H1 (cell line): ENCODE data around the gene CYBA. TPM values are rescaled to one million over a fixed set of nuclear protein-coding genes. Genes with fewer than 3 reads are reported as not detected.

ENCODE experiments used
- CTCF ChIA-PET: fragments of 300-600 bp; sonication (Branson Sonifier 250); formaldehyde crosslinking; loops from one replicate; lab custom pipeline; 2021; ENCODE audit not compliant: partially characterized antibody; lab: Charles Lee
- POLR2A ChIA-PET: fragments of 300-600 bp; sonication (Branson Sonifier 250); formaldehyde crosslinking; loops from one replicate; lab custom pipeline; 2021; ENCODE audit warnings: inconsistent platforms; ENCODE audit not compliant: partially characterized antibody; lab: Charles Lee
- DNase-seq, 2 experiments: peaks; one replicate each; pipeline versions ENCODE4 v3.0.0 to v3.0.0-alpha.2; 2010 to 2022; ENCODE audit warnings: low spot score in 2 of 2, low read depth in 1 of 2, mixed read lengths in 1 of 2
- FAIRE-seq: peaks from 2 replicates; lab custom pipeline; 2011; peaks lifted over from hg19 to GRCh38; lab: Jason Lieb, UNC
- H2AFZ ChIP-seq: 2 replicates; pipeline ENCODE4 v1.8.1; 2012; ENCODE audit warnings: low read length, inconsistent platforms
- H2AK5ac ChIP-seq: 2 replicates; pipeline ENCODE4 v1.6.1; 2013; ENCODE audit warnings: low read depth, low read length
- H2BK120ac ChIP-seq: replicated peaks from 2 replicates; pipeline ENCODE3; 2013; ENCODE audit warnings: low read depth, low read length, inconsistent platforms
- H2BK12ac ChIP-seq: 2 replicates; pipeline ENCODE4 v1.6.1; 2013; ENCODE audit warnings: low read depth, low read length
- H2BK15ac ChIP-seq: 2 replicates; pipeline ENCODE4 v1.6.1; 2013; ENCODE audit warnings: low read length
- H2BK20ac ChIP-seq: 2 replicates; pipeline ENCODE4 v1.6.1; 2013; ENCODE audit warnings: low read length
- H2BK5ac ChIP-seq: 2 replicates; pipeline ENCODE4 v1.6.1; 2013; ENCODE audit warnings: low read depth, low read length
- H3K14ac ChIP-seq: 2 replicates; pipeline ENCODE4 v1.6.1; 2013; ENCODE audit warnings: inconsistent platforms; ENCODE audit not compliant: insufficient read length
- H3K18ac ChIP-seq: 2 replicates; pipeline ENCODE4 v1.6.1; 2013; ENCODE audit warnings: low read length; ENCODE audit errors: extremely low read depth
- H3K23ac ChIP-seq: 2 replicates; pipeline ENCODE4 v1.6.1; 2013; ENCODE audit warnings: inconsistent platforms; ENCODE audit not compliant: insufficient read length
- H3K23me2 ChIP-seq: 2 replicates; pipeline ENCODE4 v1.6.1; 2013; ENCODE audit warnings: low read depth, low read length
- H3K27ac ChIP-seq: 2 replicates; pipeline ENCODE4 v1.6.1; 2011; ENCODE audit warnings: low read depth, low read length, inconsistent platforms
- H3K27me3 ChIP-seq, 4 experiments: replicated peaks in 1 of 4; 1 replicate in 1 of 4; 2 replicates in 3 of 4; pipeline versions ENCODE4 v1.6.1 to v1.8.1; 2011 to 2013; ENCODE audit warnings: low read length in 3 of 4, mild to moderate bottlenecking in 3 of 4, inconsistent platforms in 2 of 4, mixed read lengths in 2 of 4, moderate library complexity in 1 of 4; ENCODE audit not compliant: control insufficient read depth in 3 of 4, insufficient read depth in 3 of 4; ENCODE audit errors: extremely low read depth in 1 of 4
- H3K36me3 ChIP-seq, 4 experiments: 2 replicates each; pipeline versions ENCODE4 v1.6.1 to v1.8.1; 2011 to 2013; ENCODE audit warnings: mild to moderate bottlenecking in 4 of 4, low read length in 3 of 4, moderate library complexity in 2 of 4, control low read depth in 1 of 4, inconsistent platforms in 1 of 4; ENCODE audit not compliant: insufficient read depth in 4 of 4, control insufficient read depth in 2 of 4
- H3K4ac ChIP-seq: replicated peaks from 2 replicates; pipeline ENCODE3; 2013; ENCODE audit warnings: low read length, low read depth, mixed read lengths, inconsistent platforms; ENCODE audit not compliant: insufficient read length
- H3K4me1 ChIP-seq, 4 experiments: replicated peaks in 1 of 4; 1 replicate in 1 of 4; 2 replicates in 3 of 4; pipeline versions ENCODE4 v1.6.1 to v1.8.1; 2011 to 2013; ENCODE audit warnings: low read length in 3 of 4, inconsistent platforms in 2 of 4, mixed read lengths in 1 of 4; ENCODE audit not compliant: insufficient read depth in 4 of 4, control insufficient read depth in 3 of 4
- H3K4me2 ChIP-seq, 2 experiments: 2 replicates each; pipeline versions ENCODE4 v1.6.1 to v1.8.1; 2011 to 2013; ENCODE audit warnings: low read depth in 2 of 2, low read length in 2 of 2, control low read depth in 1 of 2, inconsistent platforms in 1 of 2, mild to moderate bottlenecking in 1 of 2; ENCODE audit not compliant: insufficient read depth in 1 of 2
- H3K4me3 ChIP-seq, 4 experiments: fragments of 200-600, 300-600 bp in 1 of 4; sonication (generic), shearing (Covaris generic), sonication (Bioruptor Twin) in 1 of 4; 2 replicates each; pipeline versions ENCODE4 v1.5.1 to v1.8.1; 2011 to 2016; ENCODE audit warnings: low read length in 4 of 4, low read depth in 3 of 4, control low read depth in 2 of 4, inconsistent platforms in 2 of 4, mild to moderate bottlenecking in 2 of 4, mixed read lengths in 1 of 4, moderate library complexity in 1 of 4; ENCODE audit not compliant: insufficient read depth in 2 of 4; ENCODE audit errors: extremely low read depth in 1 of 4
- H3K56ac ChIP-seq: replicated peaks from 2 replicates; pipeline ENCODE3; 2013; ENCODE audit warnings: low read depth, mild to moderate bottlenecking, mixed read lengths, low read length, inconsistent platforms; ENCODE audit not compliant: insufficient read length
- H3K79me1 ChIP-seq: 2 replicates; pipeline ENCODE4 v1.6.1; 2013; ENCODE audit warnings: low read depth, low read length, control low read depth
- H3K79me2 ChIP-seq, 2 experiments: 2 replicates each; pipeline versions ENCODE4 v1.6.1 to v1.8.1; 2012 to 2013; ENCODE audit warnings: low read length in 2 of 2, mild to moderate bottlenecking in 2 of 2, inconsistent platforms in 1 of 2; ENCODE audit not compliant: insufficient read depth in 2 of 2, control insufficient read depth in 1 of 2
- H3K9ac ChIP-seq, 4 experiments: replicated peaks in 1 of 4; 1 replicate in 1 of 4; 2 replicates in 3 of 4; pipeline versions ENCODE4 v1.6.1 to v1.8.1; 2011 to 2013; ENCODE audit warnings: low read depth in 3 of 4, low read length in 3 of 4, control low read depth in 2 of 4, mild to moderate bottlenecking in 2 of 4, moderate library complexity in 2 of 4, inconsistent platforms in 1 of 4; ENCODE audit errors: extremely low read depth in 1 of 4
- H3K9me3 ChIP-seq, 2 experiments: 2 replicates each; pipeline versions ENCODE4 v1.6.1 to v1.8.1; 2012 to 2013; ENCODE audit warnings: mild to moderate bottlenecking in 2 of 2, moderate library complexity in 2 of 2, control low read depth in 1 of 2, inconsistent platforms in 1 of 2, low read depth in 1 of 2, low read length in 1 of 2, mixed read lengths in 1 of 2; ENCODE audit not compliant: insufficient read depth in 2 of 2
- H4K20me1 ChIP-seq, 2 experiments: replicated peaks in 1 of 2; 2 replicates each; pipeline versions ENCODE3 to v1.8.1; 2011 to 2013; ENCODE audit warnings: inconsistent platforms in 2 of 2, low read length in 2 of 2, mild to moderate bottlenecking in 1 of 2; ENCODE audit not compliant: insufficient read depth in 2 of 2, control insufficient read depth in 1 of 2
- H4K5ac ChIP-seq: 2 replicates; pipeline ENCODE4 v1.6.1; 2013; ENCODE audit warnings: low read length, low read depth, mixed read lengths, inconsistent platforms; ENCODE audit not compliant: insufficient read length
- H4K8ac ChIP-seq: 2 replicates; pipeline ENCODE4 v1.8.0; 2013; ENCODE audit warnings: mild to moderate bottlenecking, moderate library complexity, low read length, inconsistent platforms; ENCODE audit not compliant: insufficient read depth; ENCODE audit errors: extremely low read depth
- H4K91ac ChIP-seq: replicated peaks from 2 replicates; pipeline ENCODE3; 2013; ENCODE audit warnings: low read length, mixed read lengths, inconsistent platforms; ENCODE audit not compliant: insufficient read length
- CBX5 ChIP-seq: fragments of 300-800, 300-1000 bp; sonication (generic); IDR thresholded peaks from 2 replicates; pipeline ENCODE4 v1.7.1; 2016; ENCODE audit warnings: antibody characterized with exemption, low read length, low read depth
- CEBPB ChIP-seq: IDR thresholded peaks from 2 replicates; pipeline ENCODE4 v1.6.1; 2012; ENCODE audit warnings: low read depth, low read length
- CHD1 ChIP-seq: IDR thresholded peaks from 2 replicates; pipeline ENCODE4 v1.6.1; 2012; ENCODE audit warnings: low read depth, low read length, improper control_type of control experiment
- CHD2 ChIP-seq: IDR thresholded peaks from 2 replicates; pipeline ENCODE4 v1.6.1; 2012; ENCODE audit warnings: low read length, improper control_type of control experiment
- KDM1A ChIP-seq: fragments of 200-600, 300-600 bp; sonication (generic); IDR thresholded peaks from 2 replicates; pipeline ENCODE4 v1.7.1; 2016; ENCODE audit warnings: mild to moderate bottlenecking, low read length, borderline replicate concordance
- KDM5A ChIP-seq: fragments of 200-600 bp; IDR thresholded peaks from 2 replicates; pipeline ENCODE4 v1.7.1; 2012; ENCODE audit warnings: mild to moderate bottlenecking, low read length, inconsistent platforms, mixed read lengths
- MAFK ChIP-seq: IDR thresholded peaks from 2 replicates; pipeline ENCODE4 v1.6.1; 2012; ENCODE audit warnings: low read depth, mild to moderate bottlenecking, improper control_type of control experiment, low read length
- RFX5 ChIP-seq: IDR thresholded peaks from 2 replicates; pipeline ENCODE4 v1.6.1; 2011; ENCODE audit warnings: low read depth, low read length, improper control_type of control experiment, borderline replicate concordance
- RNF2 ChIP-seq: fragments of 200-900, 300-1000 bp; sonication (generic); IDR thresholded peaks from 2 replicates; pipeline ENCODE4 v1.7.1; 2016; ENCODE audit warnings: borderline replicate concordance, low read depth, mild to moderate bottlenecking, antibody characterized with exemption, low read length; ENCODE audit not compliant: poor library complexity, severe bottlenecking; ENCODE audit errors: missing control alignments
- RXRA ChIP-seq: IDR thresholded peaks from 2 replicates; pipeline ENCODE4 v1.6.1; 2011; ENCODE audit warnings: low read depth, mild to moderate bottlenecking, low read length, moderate library complexity; ENCODE audit not compliant: insufficient read depth
- SIN3A ChIP-seq, 2 experiments: IDR thresholded peaks in 1 of 2; conservative IDR thresholded peaks in 1 of 2; 2 replicates each; pipeline ENCODE4 v1.6.1; 2011 to 2012; ENCODE audit warnings: low read length in 2 of 2, improper control_type of control experiment in 1 of 2, low read depth in 1 of 2, mild to moderate bottlenecking in 1 of 2
- SIRT6 ChIP-seq: IDR thresholded peaks from one replicate; pipeline ENCODE4 v1.7.1; 2012; ENCODE audit warnings: low read length, inconsistent platforms
- SUZ12 ChIP-seq: fragments of 200-600 bp; sonication (generic); IDR thresholded peaks from 2 replicates; pipeline ENCODE4 v1.6.1; 2012; ENCODE audit warnings: mild to moderate bottlenecking, inconsistent platforms, low read length, moderate library complexity, mixed read lengths
- TAF7 ChIP-seq: optimal IDR thresholded peaks from 2 replicates; pipeline ENCODE3; 2011; ENCODE audit warnings: low read depth, mild to moderate bottlenecking, inconsistent platforms, low read length, moderate library complexity, borderline replicate concordance
- WGBS, 2 experiments: shearing (Covaris generic) in 1 of 2; methylation state at CpG; one replicate each; pipeline versions ENCODE4 v1.1.6 to v1.1.7; 2013 to 2015; ENCODE audit warnings: low lambda C conversion rate in 2 of 2, mixed read lengths in 2 of 2, inconsistent platforms in 1 of 2, low coverage in 1 of 2, missing lambda C conversion rate in 1 of 2; ENCODE audit not compliant: insufficient replicate concordance in 2 of 2, insufficient coverage in 1 of 2, insufficient read length in 1 of 2; ENCODE audit errors: extremely low coverage in 1 of 2, missing lambda C conversion rate in 1 of 2; 5-methylcytosine and 5-hydroxymethylcytosine counted together
- polyA plus RNA-seq, 7 experiments: library from polyadenylated mRNA; depleted of rRNA in 3 of 7; stranded (reverse) in 5 of 7; unstranded in 2 of 7; fragments of >200 nt in 5 of 7; fragments of 200-250 nt in 2 of 7; gene quantifications; 1 replicate in 5 of 7; 2 replicates in 1 of 7; 4 replicates in 1 of 7; pipeline versions ENCODE4 v1.2.1 to v1.2.3, GENCODE V29; 2011 to 2013; ENCODE audit warnings: missing spikeins in 2 of 7, mixed read lengths in 2 of 7
- total RNA-seq: library from RNA; stranded (reverse); fragmentation: NEBNext Ultra II Directional; extraction: Animal tissue kit (Norgen Biotek cat#: 25700); gene quantifications from 2 replicates; pipeline ENCODE4 v1.2.1, GENCODE V29; 2021

CYBA gene
- total and polyA plus RNA-seq, 2 of the 8 experiments (the other 6 are each of a cell fraction or from before 2014, with no cell fraction given): 136 to 254 TPM

DNA sequence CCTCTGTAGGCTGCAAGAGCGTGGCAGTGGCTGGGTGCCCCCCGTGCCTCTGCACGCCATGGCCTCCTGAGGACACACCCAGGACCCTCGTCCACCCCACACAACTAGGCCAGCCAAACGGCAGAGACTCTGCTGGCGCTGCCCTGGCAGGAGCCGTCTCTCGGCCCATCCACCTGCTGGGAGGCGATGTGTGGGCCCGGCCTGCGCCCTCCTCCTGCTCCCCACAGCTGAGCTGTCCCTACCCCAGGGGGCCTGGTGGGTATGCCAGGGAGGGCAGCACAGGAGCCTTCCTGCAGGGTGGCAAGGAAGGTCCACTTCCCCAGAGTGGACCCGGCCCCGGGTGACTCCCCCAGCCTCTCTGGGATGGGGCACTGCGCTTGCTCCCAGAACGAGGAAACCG lies 48.3 kb upstream of the CYBA start:
- Histone ChIP-seq H3K36me3 (peaks cover 0 to 15% (median 4%) of the 10 kb centered on the region in 4 experiments; a peak in 4 of 8 replicates), H3K23ac (no peak overlapping the region), H2BK15ac (no peak overlapping the region), H4K91ac (no peak overlapping the region), H3K9ac (no peak overlapping the region), H3K18ac (no peak overlapping the region), H3K79me1 (peaks cover 7% of the 10 kb centered on the region; the same call in 1 of the 2 replicates), H2AFZ (no peak overlapping the region), H3K56ac (no peak overlapping the region), H3K4me1 (no peaks in the 10 kb centered on the region), H2BK20ac (no peak overlapping the region), H3K79me2 (peaks cover 0 to 6% of the 10 kb centered on the region in 2 experiments; a peak in 1 of 4 replicates), H2AK5ac (no peak overlapping the region), H3K4ac (no peak overlapping the region), H3K27me3 (no peaks in the 10 kb centered on the region), H4K8ac (no peak overlapping the region), H4K5ac (no peak overlapping the region), H2BK5ac (no peak overlapping the region), H4K20me1 (peaks cover 2 to 4% of the 10 kb centered on the region in 2 experiments), H3K4me3 (no peak overlapping the region), H2BK12ac (no peak overlapping the region), H3K4me2 (no peak overlapping the region), H3K9me3 (no peaks in the 10 kb centered on the region), H3K23me2 (no peaks in the 10 kb centered on the region), H3K14ac (no peak overlapping the region), H2BK120ac (no peak overlapping the region), H3K27ac (no peak overlapping the region)
- 95% methylated on average over 13 of the region's 16 CpGs; no CpG with 5 or more reads in 1 of the 2 experiments for WGBS, 2 experiments
- ChIA-PET POLR2A (interaction anchor here (0.6 kb wide), 1 partner anchor 61 kb away, joined by 3 read pairs; the partner anchor contains the start of gene IL17C), CTCF (interaction anchor here (1.2 to 6.5 kb wide), 4 partner anchors 9 to 28 kb away, joined by 4 to 37 read pairs (median 5); no protein-coding TSS in a partner anchor)
- no peak for DNase-seq
- FAIRE-seq: no peak
- no peak for TF ChIP-seq SIN3A (conservative IDR thresholded peaks at IDR 0.05 in 1 of 2, IDR thresholded peaks at IDR 0.05 in 1 of 2; ENCODE audit: low read depth in 1 of 2, low read length in 2 of 2)
- no peak for TF ChIP-seq CEBPB
- no peak for TF ChIP-seq RXRA
- no peak for TF ChIP-seq MAFK
- no peak for TF ChIP-seq RFX5
- no peak for TF ChIP-seq KDM1A
- TF ChIP-seq RNF2: no peak
- TF ChIP-seq SUZ12: no peak
- no peak for TF ChIP-seq KDM5A
- no peak for TF ChIP-seq CHD2
- no peak for TF ChIP-seq SIRT6
- TF ChIP-seq TAF7: no peak
- no peak for TF ChIP-seq CBX5
- no peak for TF ChIP-seq CHD1
